K562 (cell line): ENCODE data around the gene NXN. TPM values are rescaled to one million over a fixed set of nuclear protein-coding genes. Genes with fewer than 3 reads are reported as not detected.

Source experiments
- ATAC-seq: fragments of 200-7000 bp; cut with Tn5 transposase; 3 replicates; pipeline ENCODE4 v1.9.1; 2020; ENCODE audit warnings: moderate library complexity
- BruUV-seq: library from RNA; stranded (reverse); fragments of 400-500 nt; replicated peaks from 2 replicates; lab custom pipeline; 2021; lab: Mats Ljungman, UMichigan
- CTCF ChIA-PET: fragments of 300-600 bp; formaldehyde crosslinking; extraction: SDS; loops from one replicate; lab custom pipeline; 2021; ENCODE audit warnings: low intra/inter-chr PET ratio; lab: Yijun Ruan, JAX
- POLR2A ChIA-PET: fragments of 300-600, 350-650 bp; sonication (Branson Sonifier 250); formaldehyde crosslinking; extraction: SDS; loops from one replicate; lab custom pipeline; 2021; ENCODE audit warnings: antibody characterized with exemption, inconsistent platforms; lab: Yijun Ruan, JAX
- DNase-seq, 4 experiments: peaks; one replicate each; pipeline versions ENCODE4 v3.0.0 to v3.0.0-alpha.2; 2011 to 2018; ENCODE audit warnings: low spot score in 3 of 4, mixed read lengths in 3 of 4; ENCODE audit errors: extremely low read depth in 1 of 4
- FAIRE-seq: peaks from 2 replicates; lab custom pipeline; 2011; peaks lifted over from hg19 to GRCh38; lab: Jason Lieb, UNC
- H2AFZ ChIP-seq: 2 replicates; pipeline ENCODE4 v1.6.0; 2011; ENCODE audit warnings: low read depth, low read length, control low read depth, inconsistent platforms
- H3K27ac ChIP-seq: fragments of 200-600 bp; 3 replicates; pipeline ENCODE4 v1.8.0; 2011; ENCODE audit warnings: low read depth, mild to moderate bottlenecking, control low read depth, inconsistent platforms, low read length, moderate library complexity, mixed read lengths; ENCODE audit errors: extremely low read depth
- H3K27me3 ChIP-seq, 2 experiments: fragments of 300-600 bp in 1 of 2; 2 replicates in 1 of 2; 3 replicates in 1 of 2; pipeline versions ENCODE4 v1.6.0 to v1.8.0; 2011; ENCODE audit warnings: inconsistent platforms in 2 of 2, low read length in 2 of 2, mild to moderate bottlenecking in 1 of 2, mixed read lengths in 1 of 2, moderate library complexity in 1 of 2; ENCODE audit not compliant: control insufficient read depth in 2 of 2, insufficient read depth in 2 of 2
- H3K36me3 ChIP-seq: fragments of 300-600 bp; 3 replicates; pipeline ENCODE4 v1.8.0; 2011; ENCODE audit warnings: mild to moderate bottlenecking, low read length, inconsistent platforms; ENCODE audit not compliant: control insufficient read depth, insufficient read depth
- H3K4me1 ChIP-seq, 2 experiments: fragments of 200-600 bp in 1 of 2; replicated peaks in 1 of 2; 2 replicates in 1 of 2; 3 replicates in 1 of 2; pipeline versions ENCODE4 v1.5.1 to v1.8.0; 2011; ENCODE audit warnings: inconsistent platforms in 2 of 2, low read length in 2 of 2, mild to moderate bottlenecking in 1 of 2, mixed read lengths in 1 of 2, moderate library complexity in 1 of 2; ENCODE audit not compliant: control insufficient read depth in 2 of 2, insufficient read depth in 2 of 2
- H3K4me2 ChIP-seq: 2 replicates; pipeline ENCODE4 v1.6.1; 2011; ENCODE audit warnings: low read length, control low read depth, inconsistent platforms, mixed read lengths; ENCODE audit not compliant: insufficient read depth
- H3K4me3 ChIP-seq: fragments of 200-600 bp; sonication (generic), shearing (Covaris generic); 2 replicates; pipeline ENCODE4 v1.5.1; 2016; ENCODE audit warnings: control low read depth, inconsistent platforms
- H3K79me2 ChIP-seq: fragments of 200-600 bp; 3 replicates; pipeline ENCODE4 v1.8.0; 2011; ENCODE audit warnings: low read length, inconsistent platforms; ENCODE audit not compliant: control insufficient read depth, insufficient read depth
- H3K9ac ChIP-seq, 2 experiments: 2 replicates each; pipeline versions ENCODE4 v1.6.0 to v1.6.1; 2011; ENCODE audit warnings: low read depth in 2 of 2, low read length in 2 of 2, control low read depth in 1 of 2, inconsistent platforms in 1 of 2, mild to moderate bottlenecking in 1 of 2, mixed read lengths in 1 of 2; ENCODE audit not compliant: insufficient read depth in 1 of 2
- H3K9me1 ChIP-seq: one replicate; pipeline ENCODE4 v1.6.0; 2011; ENCODE audit warnings: inconsistent platforms, mild to moderate bottlenecking, low read length, moderate library complexity; ENCODE audit not compliant: control insufficient read depth, insufficient read depth
- H3K9me3 ChIP-seq: replicated peaks from 2 replicates; pipeline ENCODE4 v1.5.1; 2011; ENCODE audit warnings: low read depth, low read length, inconsistent platforms; ENCODE audit not compliant: control insufficient read depth, insufficient read depth
- H4K20me1 ChIP-seq: replicated peaks from 2 replicates; pipeline ENCODE4 v1.6.1; 2011; ENCODE audit warnings: low read length, inconsistent platforms, mixed read lengths; ENCODE audit not compliant: control insufficient read depth, insufficient read depth
- CTBP1 ChIP-seq: fragments of 450-650 bp; IDR thresholded peaks from 2 replicates; pipeline ENCODE4 v1.6.1; 2016; ENCODE audit warnings: borderline replicate concordance
- DEAF1 ChIP-seq: fragments of 450-650 bp; formaldehyde crosslinking; IDR thresholded peaks from 2 replicates; pipeline ENCODE4 v1.4.0; 2020; ENCODE audit warnings: mild to moderate bottlenecking, moderate library complexity
- ESRRA ChIP-seq: fragments of 450-650 bp; IDR thresholded peaks from 2 replicates; pipeline ENCODE4 v1.6.1; 2014; ENCODE audit warnings: low read depth, mild to moderate bottlenecking, moderate library complexity, borderline replicate concordance
- HDAC3 ChIP-seq: fragments of 450-650 bp; IDR thresholded peaks from 2 replicates; pipeline ENCODE4 v1.6.1; 2018; ENCODE audit warnings: borderline replicate concordance, mild to moderate bottlenecking, moderate library complexity; ENCODE audit not compliant: partially characterized antibody
- HES1 ChIP-seq: fragments of 450-650 bp; IDR thresholded peaks from 2 replicates; pipeline ENCODE4 v1.6.1; 2016; ENCODE audit warnings: low read depth, mild to moderate bottlenecking, moderate library complexity
- HINFP ChIP-seq: fragments of 450-650 bp; conservative IDR thresholded peaks from 2 replicates; pipeline ENCODE4 v1.6.1; 2016; ENCODE audit warnings: missing genetic modification characterization, low read depth, mild to moderate bottlenecking, control low read depth, missing compliant biosample characterization
- LARP7 ChIP-seq: fragments of 450-650 bp; IDR thresholded peaks from 2 replicates; pipeline ENCODE4 v1.6.1; 2016
- PKNOX1 ChIP-seq: fragments of 450-650 bp; IDR thresholded peaks from 2 replicates; pipeline ENCODE4 v1.6.1; 2016
- RNF2 ChIP-seq: sonication (generic); IDR thresholded peaks from 2 replicates; pipeline ENCODE4 v1.6.1; 2016
- SRSF3 ChIP-seq: fragments of 200-400 bp; formaldehyde crosslinking; IDR thresholded peaks from 2 replicates; pipeline ENCODE4 v1.6.1; 2016; ENCODE audit warnings: mild to moderate bottlenecking, low read length, moderate library complexity; ENCODE audit not compliant: insufficient read depth
- YBX1 ChIP-seq: fragments of 450-650 bp; IDR thresholded peaks from 2 replicates; pipeline ENCODE4 v1.7.1; 2016; ENCODE audit warnings: mild to moderate bottlenecking
- ZBTB1 ChIP-seq: sonication (generic); formaldehyde crosslinking; IDR thresholded peaks from 2 replicates; pipeline ENCODE4 v1.8.1; 2023; ENCODE audit warnings: missing genetic modification reagents, low read depth, mild to moderate bottlenecking, borderline replicate concordance
- ZNF655 ChIP-seq: fragments of 250-450 bp; sonication (Bioruptor Pico); IDR thresholded peaks from 2 replicates; pipeline ENCODE4 v1.5.0; 2021
- ZNF79 ChIP-seq: fragments of 250-450 bp; sonication (Bioruptor Pico); IDR thresholded peaks from 2 replicates; pipeline ENCODE4 v1.4.0; 2020; ENCODE audit warnings: low read depth, mild to moderate bottlenecking, moderate library complexity
- ZSCAN32 ChIP-seq: fragments of 450-650 bp; formaldehyde crosslinking; IDR thresholded peaks from 2 replicates; pipeline ENCODE4 v1.4.0; 2020; ENCODE audit warnings: mild to moderate bottlenecking, moderate library complexity
- WGBS: fragments of 100-300 bp; shearing (Covaris generic); methylation state at CpG from one replicate; pipeline ENCODE4 v1.1.6; 2016; ENCODE audit warnings: low coverage, mixed read lengths; ENCODE audit not compliant: insufficient coverage; ENCODE audit errors: missing lambda C conversion rate; 5-methylcytosine and 5-hydroxymethylcytosine counted together
- in situ Hi-C: fragments of 300-500 bp; cut with MboI; formaldehyde crosslinking; loops from 4 replicates; pipeline ENCODE4 v1.15.0; 2018; ENCODE audit warnings: inconsistent platforms, mixed read lengths
- intact Hi-C: fragments of 100-400 bp; cut with micrococcal nuclease; formaldehyde crosslinking; loops from 2 replicates; pipeline ENCODE4 v1.14.2; 2022
- polyA plus RNA-seq, 8 experiments: library from polyadenylated mRNA; depleted of rRNA in 4 of 8; stranded (reverse) in 5 of 8; unstranded in 3 of 8; fragments of >200 nt; fragmentation: Nextera tagmentation in 2 of 8; fragmentation: Illumina TruSeq in 1 of 8; extraction: Ambion mirVana in 2 of 8; extraction: Trizol in 1 of 8; gene quantifications; 2 replicates each; pipeline versions ENCODE4 v1.2.1 to v1.2.3, GENCODE V29; 2011 to 2014; ENCODE audit warnings: inconsistent platforms in 1 of 8, missing spikeins in 1 of 8
- total RNA-seq, 7 experiments: library from RNA; depleted of rRNA in 6 of 7; stranded (reverse); fragments of >200 nt in 6 of 7; fragmentation: Illumina TruSeq in 2 of 7; extraction: Trizol in 2 of 7; gene quantifications; 2 replicates each; pipeline versions ENCODE4 v1.2.1 to v1.2.3, GENCODE V29; 2011 to 2021; ENCODE audit warnings: low replicate concordance in 1 of 7

The NXN gene
- total and polyA plus RNA-seq, 9 of the 15 experiments (the other 6 are each of a cell fraction or from before 2014, with no cell fraction given), result 0.08 to 0.39 (median 0.29) TPM; not detected in 5

GRCh38 chr17:855569-855968 lies 124.0 kb downstream of the NXN start:
- ChIA-PET CTCF (interaction anchor here (0.5 kb wide), 1 partner anchor 31 kb away, joined by 3 read pairs; no protein-coding TSS in a partner anchor), POLR2A (no interaction called here)
- in situ Hi-C loops, result no loop called here
- Histone ChIP-seq H2AFZ (no peak overlapping the region), H3K9me1 (no peaks in the 10 kb centered on the region), H3K4me2 (no peak overlapping the region), H4K20me1 (no peaks in the 10 kb centered on the region), H3K4me3 (no peak overlapping the region), H3K27me3 (peaks cover 14 to 42% of the 10 kb centered on the region in 2 experiments), H3K27ac (no peak overlapping the region), H3K36me3 (no peaks in the 10 kb centered on the region), H3K79me2 (no peaks in the 10 kb centered on the region), H3K9me3 (no peaks in the 10 kb centered on the region), H3K9ac (no peak overlapping the region), H3K4me1 (no peaks in the 10 kb centered on the region)
- ATAC-seq (no peak), DNase-seq (no peak), FAIRE-seq (no peak)
- BruUV-seq, result no TSS peak
- TF ChIP-seq PKNOX1, result no peak
- TF ChIP-seq DEAF1 (CRISPR knock-in tag), result no peak
- no peak for TF ChIP-seq ZNF655 (CRISPR knock-in tag)
- TF ChIP-seq ZNF79, result no peak
- no peak for TF ChIP-seq HDAC3
- no peak for TF ChIP-seq CTBP1
- TF ChIP-seq HES1, result no peak
- TF ChIP-seq RNF2, result no peak
- no peak for TF ChIP-seq HINFP (tag)
- TF ChIP-seq SRSF3, result no peak
- TF ChIP-seq ZBTB1 (CRISPR knock-in tag), result no peak
- no peak for TF ChIP-seq LARP7
- no peak for TF ChIP-seq ESRRA
- no peak for TF ChIP-seq YBX1
- no peak for TF ChIP-seq ZSCAN32 (CRISPR knock-in tag)
- 0% methylated on average over 4 of the region's 5 CpGs for WGBS
- intact Hi-C loops, result no loop called here
